ACC112 (cell line): ENCODE measurements around the gene SPOCK1.

Source experiments
- H2AFZ ChIP-seq: fragments of 200-600 bp; sonication (generic); one replicate; pipeline ENCODE4 v1.6.0; 2017; ENCODE audit warnings: antibody characterized with exemption, low read length; ENCODE audit not compliant: unreplicated experiment
- H3K27ac ChIP-seq: fragments of 200-600 bp; sonication (generic); 2 replicates; pipeline ENCODE4 v1.5.1; 2014; ENCODE audit warnings: low read depth, mild to moderate bottlenecking, antibody characterized with exemption, low read length, moderate library complexity
- H3K27me3 ChIP-seq: fragments of 200-600 bp; sonication (generic); 2 replicates; pipeline ENCODE4 v1.6.1; 2014; ENCODE audit warnings: mild to moderate bottlenecking, antibody characterized with exemption, low read length, moderate library complexity, mixed read lengths; ENCODE audit not compliant: insufficient read depth
- H3K36me3 ChIP-seq: fragments of 200-600 bp; sonication (generic); 2 replicates; pipeline ENCODE4 v1.6.1; 2016; ENCODE audit warnings: mild to moderate bottlenecking, antibody characterized with exemption, low read length, moderate library complexity, mixed read lengths; ENCODE audit not compliant: insufficient read depth
- H3K4me1 ChIP-seq: fragments of 200-600 bp; sonication (generic); one replicate; pipeline ENCODE4 v1.6.1; 2016; ENCODE audit warnings: low read length, mixed read lengths; ENCODE audit not compliant: insufficient read depth, unreplicated experiment, control insufficient read depth
- H3K4me3 ChIP-seq: fragments of 200-600 bp; sonication (generic); 2 replicates; pipeline ENCODE4 v1.5.1; 2014; ENCODE audit warnings: mild to moderate bottlenecking, low read depth, low read length
- H3K79me2 ChIP-seq: fragments of 200-600 bp; sonication (generic); one replicate; pipeline ENCODE4 v1.6.0; 2016; ENCODE audit warnings: low read length; ENCODE audit not compliant: control insufficient read depth, unreplicated experiment, insufficient read depth

The SPOCK1 gene

DNA sequence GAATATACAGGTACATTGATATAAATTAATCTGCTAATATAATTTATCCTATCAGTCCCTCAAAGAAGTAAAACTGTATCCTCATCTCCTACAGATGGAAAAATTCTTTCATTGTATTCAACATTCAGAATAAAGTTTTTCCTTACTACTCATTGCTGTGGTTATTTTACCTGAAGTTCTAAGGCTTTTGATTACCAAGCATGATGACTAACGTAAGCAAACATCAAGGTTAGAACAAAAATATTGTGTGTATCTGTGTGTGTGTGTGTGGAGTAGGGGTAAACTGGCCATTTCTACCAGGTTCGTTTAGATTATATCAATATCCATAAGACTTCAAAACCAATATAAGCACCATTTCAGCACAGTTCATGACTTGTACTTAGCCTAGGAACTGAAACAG is 573.1 kb downstream of the SPOCK1 start:
- Histone ChIP-seq H3K27me3 (peaks cover 48% of the 10 kb centered on the region), H3K27ac (no peak overlapping the region), H3K4me3 (no peak overlapping the region), H3K79me2 (no peaks in the 10 kb centered on the region), H2AFZ (no peak overlapping the region), H3K36me3 (no peaks in the 10 kb centered on the region), H3K4me1 (no peaks in the 10 kb centered on the region)
